OCI-LY7 (cell line): Measurements from ENCODE around the gene OR7D4. TPM values are rescaled to one million over a fixed set of nuclear protein-coding genes. Genes with fewer than 3 reads are reported as not detected.

Experiments used
- Bru-seq: library from RNA; stranded (reverse); fragments of 400-500 nt; gene quantifications from one replicate; lab custom pipeline; 2021; lab: Mats Ljungman, UMichigan
- BruChase-seq, 2 experiments: library from RNA; stranded (reverse); fragments of 400-500 nt; gene quantifications; one replicate each; lab custom pipeline; 2021; lab: Mats Ljungman, UMichigan
- BruUV-seq: library from RNA; stranded (reverse); fragments of 400-500 nt; replicated peaks from 2 replicates; lab custom pipeline; 2021; lab: Mats Ljungman, UMichigan
- CTCF ChIA-PET: fragments of 300-600 bp; sonication (Branson Sonifier 250); formaldehyde crosslinking; loops from one replicate; lab custom pipeline; 2022; ENCODE audit warnings: antibody characterized with exemption; ENCODE audit not compliant: unreplicated experiment; lab: Charles Lee
- POLR2A ChIA-PET: fragments of 300-600 bp; sonication (Branson Sonifier 250); formaldehyde crosslinking; loops from one replicate; lab custom pipeline; 2022; ENCODE audit warnings: antibody characterized with exemption; lab: Charles Lee
- DNase-seq: peaks from one replicate; pipeline ENCODE4 v3.0.0-alpha.2; 2015; ENCODE audit warnings: low spot score
- H2AFZ ChIP-seq: fragments of 200-600 bp; sonication (generic), shearing (Covaris generic); 2 replicates; pipeline ENCODE4 v1.6.1; 2014; ENCODE audit warnings: mild to moderate bottlenecking, antibody characterized with exemption, low read length, moderate library complexity
- H3K27ac ChIP-seq: fragments of 200-600 bp; sonication (generic); 2 replicates; pipeline ENCODE4 v1.5.1; 2014; ENCODE audit warnings: mixed run types, low read depth, mild to moderate bottlenecking, moderate library complexity, low read length, inconsistent platforms; ENCODE audit not compliant: poor library complexity, severe bottlenecking
- H3K36me3 ChIP-seq: fragments of 200-600 bp; sonication (generic); 2 replicates; pipeline ENCODE4 v1.6.1; 2014; ENCODE audit warnings: mild to moderate bottlenecking, antibody characterized with exemption, low read length, moderate library complexity, mixed read lengths; ENCODE audit not compliant: insufficient read depth
- H3K4me1 ChIP-seq: fragments of 200-600 bp; sonication (generic); 2 replicates; pipeline ENCODE4 v1.5.1; 2014; ENCODE audit warnings: mild to moderate bottlenecking, low read length; ENCODE audit not compliant: insufficient read depth, poor library complexity, severe bottlenecking
- H3K4me2 ChIP-seq: fragments of 200-600 bp; sonication (generic); 2 replicates; pipeline ENCODE4 v1.6.1; 2014; ENCODE audit warnings: mild to moderate bottlenecking, low read length
- H3K4me3 ChIP-seq: fragments of 200-600 bp; sonication (generic); 2 replicates; pipeline ENCODE4 v1.5.1; 2014; ENCODE audit warnings: mild to moderate bottlenecking, low read depth, low read length; ENCODE audit not compliant: poor library complexity, severe bottlenecking
- H3K79me2 ChIP-seq: fragments of 200-600 bp; sonication (generic); 2 replicates; pipeline ENCODE4 v1.6.1; 2016; ENCODE audit warnings: low read depth, mild to moderate bottlenecking, low read length, moderate library complexity, mixed read lengths; ENCODE audit not compliant: insufficient read depth
- H3K9me2 ChIP-seq: fragments of 200-600 bp; sonication (generic); 2 replicates; pipeline ENCODE4 v1.6.1; 2016; ENCODE audit warnings: mild to moderate bottlenecking, low read length, mixed read lengths; ENCODE audit not compliant: insufficient read depth
- H3K9me3 ChIP-seq: fragments of 200-600 bp; sonication (generic); 2 replicates; pipeline ENCODE4 v1.6.1; 2014; ENCODE audit warnings: mild to moderate bottlenecking, mixed run types, low read length, mixed read lengths
- H4K20me1 ChIP-seq: fragments of 200-600 bp; sonication (generic); 2 replicates; pipeline ENCODE4 v1.6.1; 2014; ENCODE audit warnings: mild to moderate bottlenecking, antibody characterized with exemption, low read length, moderate library complexity, mixed read lengths; ENCODE audit not compliant: insufficient read depth
- EZH2phosphoT487 ChIP-seq: fragments of 200-600 bp; sonication (generic); IDR thresholded peaks from 2 replicates; pipeline ENCODE4 v1.6.1; 2018; ENCODE audit warnings: low read depth, borderline replicate concordance, mild to moderate bottlenecking, mixed run types, antibody characterized with exemption, low read length, moderate library complexity, mixed read lengths
- intact Hi-C: fragments of 100-400 bp; cut with micrococcal nuclease; formaldehyde crosslinking; loops from one replicate; pipeline ENCODE4 v1.10.0; 2022; ENCODE audit not compliant: unreplicated experiment
- long read RNA-seq: library from polyadenylated mRNA; stranded (forward); transcript quantifications from one replicate; pipeline ENCODE4 v2.0.0, GENCODE V29; 2022
- total RNA-seq, 2 experiments: library from RNA; depleted of rRNA in 1 of 2; stranded (reverse); fragments of >200 nt in 1 of 2; shearing (Covaris generic) in 1 of 2; gene quantifications; 2 replicates each; pipeline ENCODE4 v1.2.3, GENCODE V29; 2014 to 2022
- TF ChIP-seq, protein P1 (sequence below): fragments of 200-600 bp; sonication (generic); conservative IDR thresholded peaks from 2 replicates; pipeline ENCODE4 v1.5.1; 2014; ENCODE audit warnings: mild to moderate bottlenecking, antibody characterized with exemption, low read length, moderate library complexity, mixed read lengths

OR7D4 gene
- total RNA-seq (2014; rRNA removed; shearing (Covaris generic)) (not detected in 2 replicates), total RNA-seq (2022) (not detected in 2 replicates), Bru-seq, nascent RNA (not detected), BruChase-seq, experiment 1, labeled RNA remaining after a 6-hour chase (not detected), BruChase-seq, experiment 2, labeled RNA remaining after a 2-hour chase (not detected)
- long read RNA-seq, result 0 reads

DNA sequence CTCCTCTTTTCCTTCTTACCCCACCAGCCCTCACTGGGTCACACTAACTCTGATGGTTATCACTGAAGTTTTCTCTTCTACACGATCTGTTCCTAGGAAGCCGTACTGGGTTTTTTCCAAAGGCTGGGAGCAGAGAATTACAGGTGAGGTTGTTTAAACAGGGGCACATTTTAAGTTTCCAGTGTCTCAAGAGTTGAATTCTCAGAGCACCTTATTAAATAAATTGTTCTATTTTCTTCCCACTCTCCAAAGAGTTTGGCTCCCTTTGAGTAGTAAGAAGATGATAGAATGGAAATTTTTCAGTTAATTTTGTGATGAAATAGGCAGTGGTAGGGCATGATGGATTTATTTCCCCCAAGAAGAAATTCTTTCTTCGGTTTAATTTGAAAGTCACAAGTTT, at the start of gene OR7D4:
OR7D4 (minus strand) TSS at position 101 of the 400 bp plus-strand sequence. CDS start 4,752 bp downstream, outside the sequence.
- Histone ChIP-seq H3K4me3 (no peak within 1 kb of the TSS), H3K79me2 (no peaks in the 10 kb centered on the region), H2AFZ (no peak within 1 kb of the TSS), H3K27ac (no peak within 1 kb of the TSS), H3K9me2 (no peaks in the 10 kb centered on the region), H3K36me3 (no peaks in the 10 kb centered on the region), H4K20me1 (no peaks in the 10 kb centered on the region), H3K4me1 (no peaks in the 10 kb centered on the region), H3K4me2 (no peak within 1 kb of the TSS), H3K9me3 (no peaks in the 10 kb centered on the region)
- TF ChIP-seq, protein P1, sequence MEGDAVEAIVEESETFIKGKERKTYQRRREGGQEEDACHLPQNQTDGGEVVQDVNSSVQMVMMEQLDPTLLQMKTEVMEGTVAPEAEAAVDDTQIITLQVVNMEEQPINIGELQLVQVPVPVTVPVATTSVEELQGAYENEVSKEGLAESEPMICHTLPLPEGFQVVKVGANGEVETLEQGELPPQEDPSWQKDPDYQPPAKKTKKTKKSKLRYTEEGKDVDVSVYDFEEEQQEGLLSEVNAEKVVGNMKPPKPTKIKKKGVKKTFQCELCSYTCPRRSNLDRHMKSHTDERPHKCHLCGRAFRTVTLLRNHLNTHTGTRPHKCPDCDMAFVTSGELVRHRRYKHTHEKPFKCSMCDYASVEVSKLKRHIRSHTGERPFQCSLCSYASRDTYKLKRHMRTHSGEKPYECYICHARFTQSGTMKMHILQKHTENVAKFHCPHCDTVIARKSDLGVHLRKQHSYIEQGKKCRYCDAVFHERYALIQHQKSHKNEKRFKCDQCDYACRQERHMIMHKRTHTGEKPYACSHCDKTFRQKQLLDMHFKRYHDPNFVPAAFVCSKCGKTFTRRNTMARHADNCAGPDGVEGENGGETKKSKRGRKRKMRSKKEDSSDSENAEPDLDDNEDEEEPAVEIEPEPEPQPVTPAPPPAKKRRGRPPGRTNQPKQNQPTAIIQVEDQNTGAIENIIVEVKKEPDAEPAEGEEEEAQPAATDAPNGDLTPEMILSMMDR, result no peak
- no peak for TF ChIP-seq EZH2phosphoT487
- no peak for DNase-seq
- no TSS peak for BruUV-seq
- intact Hi-C loops, result no loop called here
- ChIA-PET CTCF (no interaction called here), POLR2A (no interaction called here)

DNA sequence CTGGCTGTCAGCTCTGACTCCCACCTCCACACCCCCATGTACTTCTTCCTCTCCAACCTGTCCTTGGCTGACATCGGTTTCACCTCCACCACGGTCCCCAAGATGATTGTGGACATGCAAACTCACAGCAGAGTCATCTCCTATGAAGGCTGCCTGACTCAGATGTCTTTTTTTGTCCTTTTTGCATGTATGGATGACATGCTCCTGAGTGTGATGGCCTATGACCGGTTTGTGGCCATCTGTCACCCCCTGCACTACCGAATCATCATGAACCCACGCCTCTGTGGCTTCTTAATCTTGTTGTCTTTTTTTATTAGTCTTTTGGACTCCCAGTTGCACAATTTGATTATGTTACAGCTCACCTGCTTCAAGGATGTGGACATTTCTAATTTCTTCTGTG, 31.8 kb upstream of the OR7D4 start:
- H3K4me2 ChIP-seq, result no peak overlapping the region
- H3K79me2 ChIP-seq, result no peaks in the 10 kb centered on the region
- POLR2A ChIA-PET, result no interaction called here
- no TSS peak for BruUV-seq
- H4K20me1 ChIP-seq, result no peaks in the 10 kb centered on the region
- no peak overlapping the region for H3K27ac ChIP-seq
- H2AFZ ChIP-seq, result no peak overlapping the region
- TF ChIP-seq, protein P1, result no peak
- TF ChIP-seq EZH2phosphoT487, result no peak
- no peaks in the 10 kb centered on the region for H3K9me2 ChIP-seq
- no peaks in the 10 kb centered on the region for H3K9me3 ChIP-seq
- H3K36me3 ChIP-seq, result no peaks in the 10 kb centered on the region
- no peaks in the 10 kb centered on the region for H3K4me1 ChIP-seq
- CTCF ChIA-PET, result no interaction called here
- DNase-seq, result no peak
- intact Hi-C loops, result no loop called here
- no peak overlapping the region for H3K4me3 ChIP-seq

DNA sequence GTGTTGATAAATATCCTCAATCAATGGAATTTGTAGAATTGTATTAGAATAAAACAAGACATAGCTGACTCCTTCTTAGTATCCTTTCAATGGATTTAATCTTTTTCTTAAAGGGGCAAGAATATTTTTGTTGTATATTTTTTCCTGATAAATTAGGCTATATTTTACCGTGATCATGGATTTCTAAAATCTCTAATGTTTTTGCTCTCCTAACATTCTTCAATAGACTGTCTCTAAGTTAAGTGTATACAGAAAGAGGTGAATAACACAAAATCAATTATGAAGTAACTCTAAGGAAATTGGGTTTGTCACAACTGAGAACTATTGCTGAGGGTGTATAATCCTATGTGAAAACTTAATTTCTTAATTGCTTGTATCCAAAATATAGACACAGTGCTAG, 31.2 kb upstream of the OR7D4 start, which contains the start of gene OR7E24:
OR7E24 (plus strand) TSS at position 301 of the 400 bp plus-strand sequence. CDS start 114 bp downstream, outside the sequence.
- H3K9me3 ChIP-seq, result no peaks in the 10 kb centered on the region
- H3K36me3 ChIP-seq, result no peaks in the 10 kb centered on the region
- H4K20me1 ChIP-seq, result no peaks in the 10 kb centered on the region
- H3K4me1 ChIP-seq, result no peaks in the 10 kb centered on the region
- H3K27ac ChIP-seq, result no peak within 1 kb of the TSS
- BruUV-seq, result no TSS peak
- ChIA-PET POLR2A (no interaction called here), CTCF (no interaction called here)
- no peaks in the 10 kb centered on the region for H3K79me2 ChIP-seq
- H3K4me2 ChIP-seq, result no peak within 1 kb of the TSS
- intact Hi-C loops, result no loop called here
- H2AFZ ChIP-seq, result no peak within 1 kb of the TSS
- no peak for DNase-seq
- no peaks in the 10 kb centered on the region for H3K9me2 ChIP-seq
- TF ChIP-seq, protein P1, result no peak
- no peak for TF ChIP-seq EZH2phosphoT487
- no peak within 1 kb of the TSS for H3K4me3 ChIP-seq
